Fibroblast of the conjunctiva (primary cell): ENCODE data around the gene GTSF1L.
"Not testable (repeated sequence)": the region's sequence is repeated elsewhere in the genome, so short reads cannot be mapped to it uniquely, and the experiment has no call there.

ENCODE experiments used
- DNase-seq: peaks from one replicate; pipeline ENCODE4 v3.0.0-alpha.2; 2010; ENCODE audit warnings: low read depth

GTSF1L gene

DNA sequence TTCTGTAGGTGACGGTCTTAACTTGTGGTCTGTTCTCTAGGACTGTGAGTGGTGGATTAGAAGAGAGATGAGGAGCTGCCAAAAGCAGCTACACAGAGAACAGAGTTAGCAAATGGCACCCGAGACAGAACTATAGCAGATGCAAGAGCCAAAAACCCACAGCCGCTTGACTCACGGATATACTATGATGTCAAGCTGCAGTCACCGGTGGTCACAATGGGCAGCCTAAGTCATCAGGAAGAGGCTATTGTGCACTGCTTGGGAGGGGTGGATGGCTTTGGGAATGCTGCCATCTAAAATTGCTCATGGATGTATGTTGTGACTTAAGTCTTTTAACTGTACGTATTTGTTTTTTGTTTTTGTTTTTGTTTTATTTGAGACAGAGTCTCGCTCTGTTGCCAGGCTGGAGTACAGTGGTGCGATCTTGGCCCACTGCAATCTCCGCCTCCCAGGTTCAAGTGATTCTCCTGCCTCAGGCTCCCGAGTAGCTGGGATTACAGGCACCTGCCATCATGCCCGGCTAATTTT, at the start of gene GTSF1L:
GTSF1L (minus strand) TSS at position 192 of the 528 bp plus-strand sequence. CDS start 308 bp downstream, outside the sequence.
- no peak for DNase-seq

GRCh38 chr20:43774754-43775153, 48.0 kb upstream of the GTSF1L start:
- no peak for DNase-seq

GRCh38 chr20:43771503-43772190, 44.8 kb upstream of the GTSF1L start:
- DNase-seq = no peak

DNA sequence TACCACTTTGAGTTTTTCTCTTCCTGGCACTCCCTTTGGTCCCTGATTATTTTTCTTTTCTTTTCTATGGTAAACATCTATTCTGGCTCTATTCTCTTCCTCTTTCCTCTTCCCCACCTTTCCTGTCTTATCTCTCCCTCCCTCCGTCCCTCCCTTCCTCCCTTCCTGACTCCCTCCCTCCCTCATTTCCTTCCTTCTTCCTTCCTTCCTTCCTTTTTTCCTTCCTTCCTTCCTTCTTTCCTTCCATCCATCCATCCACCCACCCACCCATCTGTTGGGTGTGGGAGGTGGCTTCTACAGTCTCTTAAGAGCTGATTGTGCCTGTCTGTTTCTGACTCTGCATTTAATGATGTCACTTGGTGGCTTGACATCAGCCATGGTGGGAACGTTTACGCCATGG, 43.5 kb upstream of the GTSF1L start:
- DNase-seq = no peak

DNA sequence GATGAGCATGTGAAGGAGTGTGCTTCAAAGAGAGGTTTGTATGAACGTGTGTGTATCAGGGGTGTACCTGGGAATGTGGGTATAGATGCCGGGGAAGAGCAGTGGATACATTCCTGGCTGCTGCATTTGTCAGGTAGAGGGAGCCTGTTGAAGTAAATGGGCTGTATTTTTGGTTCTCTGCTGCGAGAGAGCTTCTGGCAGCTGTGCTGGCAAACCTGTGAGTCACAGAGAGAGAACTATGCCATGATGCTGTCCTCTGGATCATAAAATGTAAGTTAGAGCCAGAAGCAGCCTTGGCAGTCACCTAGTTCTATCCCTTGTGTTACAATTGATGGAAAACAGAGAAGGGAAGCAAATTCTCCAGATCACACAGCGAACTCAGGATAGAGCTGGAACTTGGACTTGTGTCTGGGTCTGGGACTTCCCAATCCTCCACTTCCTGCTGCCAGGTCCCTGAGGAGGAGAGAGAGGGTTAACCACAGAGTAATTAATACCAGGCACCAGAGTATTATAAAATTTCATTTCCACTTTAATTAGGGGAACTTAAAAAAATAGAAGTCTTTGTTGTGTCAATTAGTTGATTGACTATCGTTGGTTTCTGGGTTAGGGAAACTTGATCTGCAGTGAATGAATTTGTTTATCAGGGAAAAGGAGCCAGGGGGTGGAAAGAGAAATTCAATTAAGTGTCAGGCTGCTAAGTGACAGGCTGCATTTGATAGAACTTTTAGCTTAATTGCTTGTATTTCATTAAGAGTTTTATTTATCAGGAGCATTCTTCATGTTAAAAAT, 41.1 kb upstream of the GTSF1L start:
- no peak for DNase-seq

DNA sequence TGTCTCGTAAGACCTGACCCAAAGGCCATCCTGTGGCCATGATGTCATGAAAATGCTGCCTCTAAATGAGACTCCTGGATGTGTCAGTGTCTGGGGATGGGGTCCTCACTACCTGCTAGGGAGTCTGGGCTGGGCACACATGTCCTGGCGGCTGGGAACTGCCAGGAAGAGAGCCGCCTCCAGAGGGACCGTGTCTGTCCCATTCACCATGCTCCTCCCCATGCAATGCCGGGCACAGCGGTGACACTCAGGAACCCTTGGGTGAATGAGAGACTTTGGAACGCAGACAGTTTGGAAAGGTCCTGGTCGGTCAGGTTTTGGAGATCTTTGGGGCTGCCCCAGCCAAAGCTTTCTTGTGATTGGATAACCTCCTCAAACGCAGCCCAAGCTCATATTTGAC, 40.1 kb upstream of the GTSF1L start:
- DNase-seq = no peak

DNA sequence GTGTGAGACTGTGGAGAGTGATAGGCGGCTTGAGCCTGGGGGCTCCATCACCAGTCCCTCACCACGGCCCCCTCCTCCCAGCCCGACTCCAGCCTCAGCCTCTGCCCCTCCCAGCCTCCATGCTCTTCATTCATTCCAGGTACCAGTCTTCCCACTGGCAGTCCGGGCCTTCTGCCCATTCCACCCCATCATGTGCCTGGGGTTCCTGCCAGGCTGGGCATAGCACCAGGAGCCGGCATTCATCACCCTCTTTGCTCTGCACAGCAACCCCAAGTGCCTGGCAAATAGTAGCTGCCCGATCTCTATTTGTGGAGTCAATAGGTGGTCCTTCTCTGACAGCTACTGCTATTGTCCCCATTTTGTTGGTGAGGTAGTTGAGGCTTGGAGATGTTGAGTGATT, 39.6 kb upstream of the GTSF1L start:
- no peak for DNase-seq

DNA sequence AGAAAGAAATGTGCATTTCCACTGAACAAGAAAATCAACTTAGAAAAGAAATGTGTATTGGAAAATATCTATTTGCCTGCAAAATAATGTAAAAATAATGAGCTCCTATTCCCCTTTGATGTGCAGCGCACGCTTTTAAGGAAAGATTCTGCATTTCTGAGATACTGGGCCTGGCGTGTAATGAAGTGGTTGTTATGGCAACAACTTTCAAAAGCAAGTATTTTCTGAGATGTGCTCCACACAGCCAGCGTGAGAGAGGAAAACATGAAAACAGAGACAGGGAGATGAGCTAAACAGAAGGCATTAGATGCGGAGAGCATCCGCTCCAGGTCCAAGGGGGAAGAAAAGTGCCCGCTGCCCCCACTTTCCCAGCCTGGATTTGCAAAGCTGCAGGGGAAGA, 39.1 kb upstream of the GTSF1L start:
- no peak for DNase-seq

DNA sequence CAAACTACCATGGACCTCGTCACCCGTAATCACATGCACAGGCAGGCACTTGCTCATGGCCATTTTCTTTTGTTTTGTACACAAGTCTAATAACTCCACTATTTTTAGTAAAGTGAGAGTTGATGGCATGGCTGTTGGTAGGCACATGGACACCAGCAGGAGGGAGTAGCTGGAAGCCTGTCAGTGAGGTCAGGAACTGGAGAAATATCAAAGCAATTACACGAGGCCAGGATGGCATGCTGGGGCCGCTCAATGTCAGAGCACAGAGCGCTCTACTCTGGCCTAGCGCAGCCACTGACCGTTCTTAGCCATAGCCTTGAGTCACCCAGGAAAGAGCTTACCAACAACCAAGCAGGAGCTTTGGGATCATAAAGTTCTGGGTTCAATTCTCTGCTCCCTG, 36.1 kb upstream of the GTSF1L start:
- DNase-seq = no peak

- no peak for DNase-seq
These were observed 34.9 kb upstream of the GTSF1L start for GRCh38 chr20:43761386-43762340.

DNA sequence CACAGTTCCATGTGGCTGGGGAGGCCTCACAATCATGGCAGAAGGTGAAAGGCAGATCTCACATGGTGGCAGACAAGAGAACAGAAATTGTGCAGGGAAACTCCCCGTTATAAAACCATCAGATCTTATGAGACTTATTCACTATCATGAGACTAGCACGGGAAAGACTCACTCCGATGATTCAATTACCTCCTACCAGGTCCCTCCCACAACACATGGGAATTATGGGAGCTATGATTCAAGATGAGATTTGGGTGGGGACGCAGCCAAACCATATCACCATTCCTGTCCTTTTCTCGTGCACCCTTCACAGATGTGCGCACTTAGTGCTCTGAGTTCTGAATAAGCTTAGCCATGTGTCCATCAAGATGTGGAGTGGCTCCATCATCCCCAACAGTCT, 31.1 kb upstream of the GTSF1L start:
- DNase-seq = not testable (repeated sequence)

- DNase-seq = no peak
These were observed 29.0 kb upstream of the GTSF1L start for GRCh38 chr20:43755851-43756250.

GRCh38 chr20:43755390-43755789, 28.6 kb upstream of the GTSF1L start:
- DNase-seq = no peak

GRCh38 chr20:43752561-43753301, 25.9 kb upstream of the GTSF1L start:
- no peak for DNase-seq

DNA sequence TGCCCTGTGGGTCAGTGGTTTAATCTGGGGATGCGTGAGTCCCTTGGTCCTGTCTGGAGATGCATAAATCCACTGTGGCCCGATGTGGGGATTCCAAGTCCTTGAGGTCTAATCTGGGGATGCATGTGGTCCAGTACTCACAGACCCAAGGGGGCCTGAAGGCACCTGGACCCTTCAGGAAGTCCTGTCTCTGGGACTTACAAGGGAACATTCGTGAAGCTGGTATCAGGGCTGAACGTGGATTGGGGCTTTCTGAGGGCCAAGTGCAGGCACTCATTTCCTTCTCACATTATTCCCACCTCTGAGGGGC, 25.2 kb upstream of the GTSF1L start:
- DNase-seq = no peak

DNA sequence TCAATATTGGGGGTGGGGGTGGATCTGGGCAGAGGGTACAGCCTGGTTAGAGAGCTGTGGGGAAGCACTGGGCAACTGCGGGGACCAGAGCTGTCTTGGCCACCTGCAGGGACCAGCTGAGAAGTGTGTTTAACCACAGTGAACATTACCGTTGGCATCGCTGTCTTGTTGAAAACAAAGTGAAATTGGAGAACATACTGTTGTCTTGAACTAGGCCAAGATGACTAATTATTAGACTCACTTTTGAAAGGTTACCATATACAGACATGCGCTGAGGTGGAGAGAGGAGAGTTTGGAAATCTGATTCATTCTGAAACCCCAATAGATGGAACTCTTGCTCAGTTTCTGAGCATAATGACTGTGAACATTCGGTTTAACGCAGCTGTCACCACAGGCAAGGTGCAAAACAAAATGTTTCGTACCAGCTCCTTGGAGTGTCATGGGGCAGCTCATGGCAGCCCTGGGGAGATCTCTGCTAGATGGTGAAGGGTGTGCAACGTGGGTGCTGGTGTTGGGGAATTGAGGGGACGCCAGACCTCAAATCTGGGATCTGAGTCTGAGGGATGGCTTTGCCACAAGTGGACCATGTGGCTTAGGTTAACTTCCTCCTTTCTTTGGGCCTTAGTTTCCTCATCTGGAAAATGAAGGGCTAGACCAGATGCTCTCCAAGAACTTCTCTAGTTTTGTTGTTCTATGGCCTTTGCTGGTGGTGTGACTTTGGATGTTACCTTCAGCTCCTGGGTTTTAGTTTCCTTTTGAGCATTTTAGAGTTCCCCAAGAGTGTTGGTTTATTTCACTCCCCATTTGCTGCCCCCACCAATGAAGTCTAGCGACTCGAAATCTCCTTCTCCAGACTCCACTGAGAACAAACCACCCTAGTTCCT, 24.6 kb upstream of the GTSF1L start:
- peak; percentile 33 for DNase-seq

DNA sequence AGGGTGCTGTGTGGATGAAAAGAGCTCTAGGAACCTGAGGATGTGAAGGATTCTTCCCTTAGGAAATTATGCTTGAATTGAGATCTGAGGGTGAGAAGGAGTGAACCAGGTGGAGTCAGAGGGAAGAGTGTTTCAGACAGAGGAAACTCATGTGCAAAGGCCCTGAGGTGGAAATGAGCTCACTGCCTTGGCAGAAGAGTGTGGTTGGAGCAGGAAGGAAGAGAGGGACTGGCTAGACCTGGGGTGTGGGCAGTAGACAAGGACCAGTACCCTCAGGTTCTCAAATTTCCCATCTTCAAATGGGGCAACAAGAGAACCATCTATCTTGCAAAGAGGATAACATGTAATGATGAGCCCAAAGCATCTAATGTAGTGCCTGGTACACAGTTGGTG, 24.0 kb upstream of the GTSF1L start:
- DNase-seq = no peak

GRCh38 chr20:43749734-43750294, 23.0 kb upstream of the GTSF1L start:
- DNase-seq = no peak

DNA sequence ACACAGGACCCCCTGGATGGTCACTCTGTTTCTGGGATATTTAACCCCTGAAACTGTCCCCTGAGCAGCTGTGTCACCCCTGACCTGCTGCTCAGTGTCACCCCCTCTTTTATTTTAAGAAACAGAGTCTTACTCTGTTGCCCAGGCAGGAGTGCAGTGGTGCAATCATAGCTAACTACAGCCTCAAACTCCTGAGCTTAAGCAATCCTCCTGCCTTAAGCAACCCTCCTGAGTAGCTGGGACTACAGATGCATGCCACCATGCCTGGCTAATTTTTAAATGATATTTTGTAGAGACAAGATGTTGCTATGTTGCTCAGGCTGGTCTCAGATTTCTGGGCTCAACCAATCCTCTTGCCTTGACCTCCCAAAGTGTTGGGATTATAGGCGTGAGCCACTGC, 21.5 kb upstream of the GTSF1L start:
- DNase-seq = no peak
